Left ventricle myocardium superior (tissue), 1 donor: ENCODE data around the gene LATS2. TPM values are rescaled to one million over a fixed set of nuclear protein-coding genes. Genes with fewer than 3 reads are reported as not detected.

Experiments
- ATAC-seq: fragments of 200-7000 bp; cut with Tn5 transposase; one replicate; pipeline ENCODE4 v1.9.1; 2020; ENCODE audit warnings: mild to moderate bottlenecking, moderate library complexity
- DNase-seq: peaks from one replicate; pipeline ENCODE4 v3.0.0-alpha.2; 2020
- intact Hi-C: fragments of 100-400 bp; cut with micrococcal nuclease; formaldehyde crosslinking; loops from one replicate; pipeline ENCODE4 v1.11.0; 2022
- total RNA-seq: library from RNA; stranded (reverse); fragmentation: NEBNext Ultra II Directional; extraction: Animal tissue kit (Norgen Biotek cat#: 25700); gene quantifications from one replicate; pipeline ENCODE4 v1.2.1, GENCODE V29; 2021
- donor health status: DM: no; HTN: yes; CAD: no; lungs with severe emphysema.

The LATS2 gene
- total RNA-seq, 1 donor from 2014 or later, result 25.1 TPM

DNA sequence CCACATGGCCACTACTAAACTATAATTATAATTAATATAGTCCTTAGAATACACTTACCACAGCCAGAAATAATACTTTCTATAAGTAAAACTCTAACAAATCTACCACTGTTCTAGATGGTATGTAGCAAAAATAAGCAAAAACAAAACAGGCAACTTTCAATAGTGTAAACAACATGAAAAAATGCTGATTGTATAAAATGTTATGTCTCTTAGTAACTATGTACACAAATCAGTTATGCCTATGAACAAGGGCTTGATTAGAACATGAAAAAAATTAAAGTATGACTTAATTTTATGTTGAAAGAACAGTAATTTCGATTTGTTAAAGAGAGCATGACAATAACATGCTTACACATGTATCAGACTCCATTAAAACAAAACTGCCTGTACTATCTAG lies 60.7 kb downstream of the LATS2 start:
- intact Hi-C loops, result no loop called here
- DNase-seq (no peak), ATAC-seq (no peak)

DNA sequence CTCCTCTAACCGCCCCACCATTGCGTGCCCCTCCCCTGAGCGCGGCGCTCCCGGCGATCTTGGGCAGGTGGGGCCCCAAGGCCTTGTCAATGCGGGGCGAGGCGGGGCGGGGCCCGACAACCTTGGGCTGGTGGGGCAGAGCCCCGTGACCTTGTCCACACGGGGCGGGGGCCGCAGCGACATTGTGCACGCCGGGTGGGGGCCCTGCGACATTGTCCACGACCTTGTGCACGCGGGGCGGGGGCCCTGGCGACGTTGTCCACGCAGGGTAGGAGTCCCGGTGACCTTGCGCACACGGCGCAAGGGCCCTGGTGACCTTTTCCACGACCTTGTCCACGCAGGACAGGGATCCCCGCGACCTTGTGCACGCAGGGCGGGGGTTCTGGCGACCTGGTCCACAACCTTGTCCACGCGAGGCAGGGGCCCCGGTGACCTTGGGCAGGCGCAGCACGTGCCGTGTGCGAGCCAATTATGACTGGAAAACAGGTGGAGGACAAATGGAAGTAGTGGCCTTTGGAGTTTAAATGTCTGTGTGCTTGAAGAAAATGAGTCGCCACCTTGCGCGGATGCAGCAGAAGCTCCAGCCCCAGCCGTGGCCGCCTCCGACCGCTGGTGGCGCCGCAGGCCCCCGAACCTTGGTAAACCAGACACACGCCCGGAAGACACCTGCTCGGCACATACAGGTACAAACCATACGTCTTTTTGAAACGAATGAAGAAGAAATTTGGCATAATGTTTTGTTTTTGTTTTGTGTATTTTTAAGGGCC lies 62.6 kb downstream of the LATS2 start:
- intact Hi-C loops, result no loop called here
- DNase-seq, result no peak
- peak; percentile 9 for ATAC-seq

DNA sequence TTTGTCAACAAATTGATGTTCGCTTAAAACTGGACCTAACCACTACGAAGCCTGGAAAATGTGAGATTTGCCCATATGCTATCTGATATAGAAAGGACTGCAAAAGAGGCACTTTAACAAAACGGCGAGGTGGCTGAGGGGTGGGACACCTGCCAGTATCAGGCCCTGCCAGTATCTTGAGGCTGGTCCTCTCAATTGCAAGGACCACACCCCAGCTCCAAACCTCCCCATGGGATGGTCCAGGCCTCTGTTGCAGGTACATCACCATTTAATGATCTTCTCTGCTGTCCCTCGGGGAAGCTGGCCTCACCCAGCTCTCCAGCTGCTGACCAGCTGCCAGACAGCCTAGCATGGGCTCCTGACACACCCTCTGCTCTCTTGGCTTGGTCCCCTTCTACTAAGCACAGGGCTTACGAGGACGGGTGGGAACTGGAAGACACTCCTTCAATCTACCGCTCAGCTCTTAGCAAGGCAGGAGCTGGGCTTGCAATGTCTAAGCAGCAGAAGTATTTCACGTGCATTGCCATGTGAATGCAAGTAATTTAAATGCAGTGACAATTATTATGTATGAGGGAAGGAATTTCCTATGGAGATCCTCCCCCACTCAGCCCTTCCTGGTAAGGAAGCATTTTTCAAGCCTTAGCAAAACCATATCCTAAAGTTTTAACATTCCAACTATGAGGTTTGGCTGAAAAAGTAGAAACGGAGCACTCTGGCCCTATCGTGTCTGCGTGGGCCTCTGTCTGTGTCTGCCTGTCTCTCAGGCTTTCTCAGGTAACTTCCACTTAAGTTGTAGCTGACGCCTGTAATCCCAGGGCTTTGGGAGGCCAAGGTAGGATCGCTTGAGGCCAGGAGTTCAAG lies 63.9 kb downstream of the LATS2 start:
- DNase-seq (peak; percentile 75), ATAC-seq (peak; percentile 76)
- intact Hi-C loops, result no loop called here

DNA sequence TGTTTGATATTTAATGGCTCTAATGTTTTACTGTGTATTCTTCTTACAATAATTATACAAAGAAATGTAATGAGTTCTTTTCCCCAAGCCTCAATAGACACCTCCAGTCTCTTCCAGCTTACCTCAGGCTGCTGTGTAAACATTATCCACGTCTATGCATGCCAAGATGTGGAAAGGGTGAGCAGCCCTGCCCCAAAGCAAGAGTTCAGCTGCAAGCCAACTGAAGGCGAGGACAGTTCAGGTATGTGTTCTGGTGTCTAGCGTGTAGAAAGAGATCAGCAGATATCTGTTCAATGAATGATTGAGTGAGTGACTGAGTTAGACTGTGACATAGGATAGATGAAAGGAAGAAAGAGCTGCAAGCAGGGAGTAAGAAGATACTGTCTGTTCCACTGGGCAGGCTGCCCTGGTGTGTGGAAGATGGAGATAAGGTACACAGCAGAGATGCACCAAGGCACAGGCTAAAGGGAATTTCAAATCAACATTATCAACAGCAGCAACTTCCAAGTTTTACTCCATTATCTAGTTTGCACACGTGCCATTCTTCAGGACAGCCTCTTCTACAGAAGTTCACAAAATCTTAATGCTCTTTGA lies 66.0 kb downstream of the LATS2 start:
- ATAC-seq (no peak), DNase-seq (no peak)
- intact Hi-C loops, result no loop called here

DNA sequence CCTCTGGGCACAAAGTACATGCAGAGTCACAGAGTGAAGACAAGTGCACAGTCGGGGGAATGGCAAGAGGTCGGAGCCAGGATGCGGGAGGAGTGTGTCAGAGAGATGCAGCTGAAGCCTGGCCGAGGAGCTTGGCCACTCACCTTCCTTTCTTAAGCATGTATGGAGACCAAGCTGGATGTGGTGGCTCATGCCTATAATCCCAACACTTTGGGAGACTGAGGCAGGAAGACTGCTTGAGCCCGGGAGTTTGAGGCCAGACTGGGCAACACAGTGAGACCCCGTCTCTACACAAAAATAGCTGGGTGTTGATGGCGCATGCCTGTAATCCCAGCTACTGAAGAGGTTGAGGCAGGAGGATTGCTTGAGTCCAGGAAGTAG lies 67.0 kb downstream of the LATS2 start:
- no peak for DNase-seq
- intact Hi-C loops, result no loop called here
- no peak for ATAC-seq

DNA sequence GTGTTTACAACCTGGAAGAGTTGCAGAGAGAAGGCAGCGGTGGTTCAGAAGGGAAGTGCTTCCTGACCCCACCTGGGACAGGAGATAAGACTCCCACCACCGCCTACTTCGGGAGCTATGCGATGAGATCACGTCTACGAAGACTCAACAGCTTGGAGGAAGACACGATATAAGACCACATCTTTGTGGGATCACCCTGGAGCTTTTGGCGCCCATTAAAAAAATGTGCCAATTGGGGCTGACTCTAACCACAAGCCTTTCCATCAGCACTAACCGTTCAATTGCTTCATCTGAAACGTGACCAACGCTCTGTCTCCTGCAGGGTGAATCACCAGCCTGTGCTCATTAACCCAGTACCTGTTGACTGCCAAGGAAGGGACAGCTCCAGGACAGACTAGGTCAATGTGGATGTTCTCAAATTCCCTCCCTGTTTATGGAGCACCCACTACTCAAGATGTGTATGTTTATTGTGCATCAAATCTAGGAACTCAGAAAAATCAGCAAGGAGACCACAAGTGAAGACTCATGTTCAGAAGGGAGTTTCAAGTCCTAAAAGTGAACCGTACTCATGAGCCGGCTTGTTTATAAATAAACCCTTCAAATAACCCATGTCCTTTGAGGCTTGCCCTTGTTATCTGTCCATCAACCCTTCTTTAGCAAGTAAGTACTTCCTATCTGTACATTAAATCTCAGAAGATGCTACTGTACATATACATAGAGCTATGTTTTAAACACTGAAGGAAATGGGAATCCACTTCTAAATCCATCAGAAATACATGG lies 67.5 kb downstream of the LATS2 start:
- DNase-seq (no peak), ATAC-seq (no peak)
- intact Hi-C loops, result no loop called here

DNA sequence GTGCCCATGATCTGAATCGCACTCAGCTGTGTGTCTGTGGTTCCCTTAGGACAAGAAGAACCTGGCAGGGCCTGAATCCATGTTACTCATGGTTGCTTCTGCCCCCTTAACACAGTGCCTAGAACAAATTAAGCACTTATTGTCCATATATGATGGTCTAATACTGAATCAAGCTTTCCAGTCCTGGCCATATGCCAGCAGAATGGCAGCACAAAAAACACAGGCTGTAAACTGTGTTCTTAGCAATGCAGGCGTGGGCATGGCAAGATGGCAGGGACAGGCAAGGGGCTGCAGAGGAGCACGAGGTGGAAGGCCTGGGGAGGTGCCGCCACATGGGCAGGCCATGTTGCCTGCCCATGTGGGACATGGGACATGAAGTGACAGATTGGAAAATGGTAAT lies 68.2 kb downstream of the LATS2 start:
- intact Hi-C loops, result no loop called here
- no peak for ATAC-seq
- no peak for DNase-seq

DNA sequence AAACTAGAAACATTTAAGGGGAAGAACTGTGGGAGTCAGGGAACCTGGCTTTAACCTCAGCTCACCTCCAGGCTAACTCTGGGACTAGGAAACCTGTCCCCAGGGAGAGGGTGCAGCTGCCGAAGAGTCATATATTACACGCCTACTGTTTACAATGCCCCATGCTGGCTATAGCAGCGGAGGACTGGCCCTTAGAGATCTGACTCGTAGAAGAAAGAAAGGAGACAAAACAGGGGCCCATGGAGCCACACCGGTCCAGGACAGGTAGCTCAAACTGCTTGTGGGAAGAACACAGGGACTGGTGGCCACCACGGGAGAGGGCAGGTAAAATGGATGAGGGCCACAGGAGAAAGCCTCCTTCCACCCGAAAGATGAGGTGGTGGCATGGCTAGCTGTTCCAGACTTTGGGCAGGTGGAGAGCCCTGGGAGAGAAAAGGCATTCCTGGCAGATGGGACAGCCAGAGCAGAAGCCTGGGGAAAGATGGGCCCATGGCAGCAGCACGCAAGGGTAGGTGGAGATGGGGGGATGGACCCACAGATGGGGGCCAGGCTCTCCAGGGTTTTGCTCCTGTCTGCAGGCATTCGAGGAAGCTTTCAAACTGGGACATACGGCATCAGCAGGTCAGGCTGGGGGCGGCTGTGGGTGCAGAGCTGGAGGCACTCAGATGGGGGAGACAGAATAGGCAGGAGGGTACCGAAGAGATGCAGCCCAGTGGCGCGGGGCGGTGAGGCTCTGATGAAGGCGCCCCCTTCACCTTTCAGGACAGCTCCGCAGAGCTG lies 69.5 kb downstream of the LATS2 start:
- DNase-seq (no peak), ATAC-seq (no peak)
- intact Hi-C loops, result no loop called here

DNA sequence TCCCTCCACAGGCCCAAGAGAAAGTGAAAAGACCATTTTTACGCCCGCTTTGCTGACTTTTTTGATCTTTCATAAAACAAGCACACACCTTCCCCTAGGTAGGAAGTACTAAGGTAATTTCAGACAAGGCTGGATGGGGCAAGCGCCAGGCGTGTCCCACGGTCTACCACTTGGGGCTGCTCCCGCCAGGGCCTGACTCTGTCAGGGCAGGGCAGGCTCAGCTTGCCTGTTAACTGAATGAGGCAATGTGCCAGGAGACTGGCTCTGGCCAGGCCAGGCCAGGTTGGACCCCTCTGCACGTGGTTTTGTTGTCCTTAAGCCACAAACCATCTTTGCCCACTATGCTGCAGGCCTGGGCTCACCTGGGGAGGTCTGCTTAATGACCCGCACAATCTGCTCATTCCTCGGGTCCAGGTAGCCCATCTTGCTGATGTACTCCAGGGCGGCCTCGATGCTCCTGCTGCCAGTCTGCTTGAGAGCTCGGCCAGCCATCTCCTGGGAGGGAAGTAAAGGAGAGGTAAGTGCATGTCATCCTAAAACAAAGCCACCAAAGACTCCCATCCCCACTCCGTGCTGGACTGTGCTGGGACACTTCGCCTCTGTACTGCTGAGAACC lies 70.4 kb downstream of the LATS2 start:
- DNase-seq, result no peak
- intact Hi-C loops, result no loop called here
- peak; percentile 25 for ATAC-seq

DNA sequence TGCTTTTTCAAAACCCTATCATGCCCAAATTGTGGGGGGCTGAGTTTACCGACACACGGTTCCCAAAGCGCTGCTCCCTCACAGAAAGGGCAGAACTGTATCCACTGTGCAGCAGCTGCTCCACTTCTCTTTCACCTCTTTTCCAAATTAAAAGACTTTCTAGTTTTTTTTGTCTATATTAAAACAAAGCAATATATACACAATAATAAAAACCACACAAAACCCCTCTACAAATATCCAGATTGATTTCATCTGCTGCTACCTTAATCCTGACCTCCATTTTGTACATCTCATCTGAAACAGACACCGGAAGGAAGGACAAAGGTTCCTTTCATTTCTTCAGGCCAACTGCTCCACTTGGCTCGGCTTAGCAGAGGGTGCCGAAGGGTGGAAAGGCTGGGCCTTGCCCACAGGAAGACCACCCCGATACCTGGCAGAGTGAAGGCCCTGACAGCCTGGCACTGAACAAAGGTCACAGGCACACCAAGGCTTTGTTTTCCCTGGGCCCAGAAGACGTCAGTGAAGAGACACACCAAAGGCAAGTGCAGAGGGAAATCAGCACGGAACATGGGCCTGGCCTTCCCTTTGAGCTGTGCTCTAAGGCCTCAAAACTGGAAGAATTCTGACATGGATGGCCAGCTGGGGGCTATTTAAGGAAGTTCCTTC lies 71.6 kb downstream of the LATS2 start:
- ATAC-seq, result no peak
- DNase-seq, result no peak
- intact Hi-C loops, result no loop called here

DNA sequence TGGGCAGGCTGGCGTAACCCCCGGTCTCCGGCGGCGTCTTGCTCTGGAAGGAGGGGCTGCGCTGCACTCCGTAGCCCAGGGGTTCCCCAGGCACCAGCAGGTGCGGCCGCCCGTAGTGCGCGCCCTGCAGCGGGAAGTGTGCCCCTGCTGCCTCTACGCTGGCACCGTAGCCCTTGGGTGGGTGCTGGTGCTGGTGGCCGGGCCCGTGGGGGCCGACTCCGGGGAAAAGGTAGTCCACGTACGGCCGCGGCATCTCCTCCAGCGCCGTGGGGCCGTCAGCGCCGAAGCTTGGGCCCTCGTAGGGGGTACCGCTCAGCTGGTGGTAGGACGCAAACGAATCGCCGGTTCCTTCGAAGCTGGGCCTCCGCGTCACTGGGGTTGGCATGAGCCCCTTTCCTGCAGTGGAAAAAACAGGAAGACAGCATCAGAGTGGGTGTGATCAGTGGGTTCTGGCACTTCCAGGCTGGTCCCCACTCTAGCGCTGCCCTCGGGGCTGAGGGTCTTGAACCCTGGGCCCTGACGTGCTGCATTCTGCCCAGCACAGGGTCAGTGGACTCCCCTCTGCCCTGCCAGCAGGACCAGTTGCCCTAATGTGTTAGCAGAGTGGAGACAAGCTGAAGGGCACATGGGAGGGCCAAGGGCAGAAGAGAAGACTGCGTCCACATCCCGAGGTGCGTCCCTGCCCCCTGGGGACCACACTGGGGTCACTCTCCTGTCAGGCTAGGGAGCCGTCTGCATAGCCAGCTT lies 72.3 kb downstream of the LATS2 start:
- intact Hi-C loops, result no loop called here
- DNase-seq (no peak), ATAC-seq (peak; percentile 40)

DNA sequence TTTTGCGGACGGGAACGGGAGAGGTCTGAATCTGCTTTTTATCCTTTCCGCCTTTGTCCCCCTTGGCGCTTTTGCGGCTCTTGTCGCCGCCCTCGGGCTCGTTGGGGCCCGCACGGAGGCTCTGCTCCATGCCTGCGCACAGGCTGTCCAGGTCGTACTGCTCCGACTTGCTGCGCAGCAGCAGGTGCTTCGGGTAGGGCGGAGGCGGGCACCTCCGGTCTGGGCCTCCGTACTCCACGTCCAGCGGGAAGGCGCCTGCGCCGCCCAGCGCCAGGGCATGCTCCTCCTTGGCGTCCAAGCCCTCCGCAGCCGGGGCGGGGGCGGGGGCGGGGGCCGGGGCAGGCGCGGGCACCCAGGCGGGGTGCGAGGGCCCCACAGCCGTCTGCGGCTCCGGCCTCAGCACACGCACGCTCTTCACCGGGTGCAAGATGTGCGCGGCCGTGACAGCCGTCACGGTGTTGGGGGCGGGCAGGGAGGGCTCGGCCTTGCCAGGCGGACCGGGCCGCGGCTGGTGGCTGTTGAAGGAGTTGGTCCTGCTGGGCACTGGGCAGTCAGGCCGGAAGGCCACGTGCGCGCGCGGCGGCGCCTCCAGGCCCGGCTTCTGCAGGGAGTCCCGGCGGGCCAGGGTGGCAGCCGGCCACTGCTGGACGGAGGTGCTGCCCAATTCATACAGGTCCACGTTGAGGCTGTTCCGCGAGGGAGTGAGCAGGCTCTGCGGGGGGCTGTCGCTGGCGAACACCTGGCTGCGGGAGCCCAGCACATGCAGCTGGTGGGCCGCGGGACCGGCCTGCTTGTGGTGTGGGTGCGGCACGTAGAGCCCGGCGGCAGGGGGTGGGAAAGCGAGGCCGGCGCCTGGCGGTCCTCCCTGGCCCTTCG lies 73.1 kb downstream of the LATS2 start:
- ATAC-seq (no peak), DNase-seq (no peak)

DNA sequence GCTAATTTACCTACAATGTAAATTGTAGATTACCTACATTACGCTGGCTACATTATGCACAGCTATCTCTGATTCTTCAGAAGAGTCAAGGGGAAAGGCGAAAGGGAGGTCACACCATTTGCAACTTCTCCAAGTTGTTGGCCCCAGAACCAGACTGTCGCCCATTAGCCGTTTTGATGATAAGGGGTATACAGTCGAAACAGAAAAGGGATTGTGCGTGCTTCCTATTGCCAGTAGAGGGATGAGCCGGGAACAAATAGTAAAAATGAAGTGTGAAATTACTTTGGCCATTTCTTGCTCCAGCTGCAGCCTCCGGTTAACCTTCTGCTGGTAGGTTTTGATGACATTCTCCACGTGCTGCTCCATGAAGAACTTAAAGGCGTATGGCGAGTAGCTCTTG lies 73.8 kb downstream of the LATS2 start:
- ATAC-seq, result no peak
- intact Hi-C loops, result no loop called here
- no peak for DNase-seq

More for the DNA sequence above, 73.1 kb downstream of the LATS2 start:
- intact Hi-C loops, result no loop called here

DNA sequence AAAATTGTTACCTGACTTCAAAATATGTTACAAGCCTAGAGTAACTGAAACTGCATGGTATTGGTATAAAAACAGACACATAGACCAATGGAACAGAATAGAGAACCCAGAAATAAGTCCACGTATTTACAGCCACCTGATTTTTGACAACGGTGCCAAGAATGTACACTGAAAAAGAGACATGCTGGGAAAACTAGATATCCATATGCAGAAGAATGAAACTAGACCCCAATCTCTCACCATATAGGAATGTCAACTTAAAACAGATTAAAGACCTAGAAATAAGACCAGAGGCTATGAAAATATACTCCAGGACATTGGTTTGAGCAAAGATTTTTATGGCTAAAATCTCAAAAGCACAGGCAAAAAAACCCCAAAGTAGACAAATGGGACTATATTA lies 76.5 kb downstream of the LATS2 start:
- intact Hi-C loops, result no loop called here
- DNase-seq (no peak), ATAC-seq (no peak)

DNA sequence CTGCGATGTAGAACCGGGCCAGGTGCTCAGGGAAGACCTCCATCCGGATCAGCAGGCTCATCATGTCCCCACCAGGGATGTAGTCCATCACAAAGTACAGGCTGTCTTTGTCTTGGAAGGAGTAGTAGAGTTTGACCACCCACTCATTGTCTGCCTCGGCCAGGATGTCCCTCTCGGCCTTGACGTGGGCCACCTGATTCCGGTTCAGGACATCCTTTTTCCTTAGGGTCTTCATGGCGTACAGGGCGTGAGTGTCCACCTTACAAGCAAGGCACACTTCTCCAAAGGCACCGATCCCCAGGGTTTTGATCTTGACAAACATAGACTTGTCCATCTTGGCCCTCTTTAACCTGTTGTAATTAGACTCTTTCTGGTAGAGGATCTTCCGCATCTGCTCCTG lies 78.0 kb downstream of the LATS2 start:
- no peak for DNase-seq
- no peak for ATAC-seq
- intact Hi-C loops, result no loop called here

DNA sequence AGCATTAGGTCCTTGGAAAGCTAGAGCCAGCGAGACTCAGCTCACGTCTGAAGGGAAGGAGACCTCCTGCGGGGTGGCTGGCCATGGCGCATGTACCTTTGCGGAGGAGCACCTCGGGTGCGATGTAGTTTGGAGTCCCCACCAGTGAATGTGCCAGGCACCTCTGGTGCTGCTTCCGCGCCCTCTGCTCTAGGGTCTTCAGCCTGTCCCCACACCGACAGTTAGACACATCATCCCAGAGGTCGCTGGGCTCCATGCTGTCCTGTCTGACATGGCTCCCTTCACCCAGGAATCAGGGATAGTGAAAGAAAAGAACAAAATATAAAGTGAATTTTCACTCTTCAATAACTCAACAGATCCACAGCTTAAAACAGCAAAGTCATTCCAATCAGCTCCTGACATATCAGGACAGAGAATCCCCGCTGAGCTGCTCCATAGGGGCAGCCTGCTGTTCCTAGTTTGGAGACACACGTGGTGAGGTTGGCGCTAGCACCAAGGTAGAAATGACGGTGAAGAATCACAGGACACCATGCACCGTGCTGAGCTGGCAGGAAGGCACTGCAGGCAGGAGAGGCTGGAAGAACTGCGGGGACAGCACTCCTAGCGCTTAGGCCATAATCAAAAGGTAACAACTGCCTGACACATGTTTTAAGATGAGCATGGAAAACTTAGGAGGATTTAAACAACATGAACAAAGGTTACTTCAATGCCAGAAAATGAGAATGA lies 79.9 kb downstream of the LATS2 start:
- peak; percentile 43 for DNase-seq
- peak; percentile 83 for ATAC-seq
- intact Hi-C loops, result no loop called here
